Psoas muscle (tissue), 8 donors: ENCODE measurements around the gene GIMAP5. TPM values are rescaled to one million over a fixed set of nuclear protein-coding genes. Genes with fewer than 3 reads are reported as not detected.

ENCODE experiments used
- ATAC-seq, 4 donors: fragments of 200-7000 bp; cut with Tn5 transposase; one replicate each; pipeline ENCODE4 v1.9.1; 2020; ENCODE audit warnings: moderate library complexity in 3 of 4, mild to moderate bottlenecking in 2 of 4
- DNase-seq, 2 donors: peaks; one replicate each; pipeline ENCODE4 v3.0.0-alpha.2; 2020
- H3K27ac ChIP-seq: fragments of 200-600 bp; one replicate; pipeline ENCODE4 v1.8.0; 2022
- H3K27me3 ChIP-seq, 3 donors: fragments of 200-600 bp in 1 of 3; one replicate each; pipeline versions ENCODE4 v1.6.1 to v1.8.0; 2013 to 2022; ENCODE audit warnings: low read length in 2 of 3, mild to moderate bottlenecking in 2 of 3, moderate library complexity in 1 of 3; ENCODE audit not compliant: insufficient read depth in 3 of 3
- H3K36me3 ChIP-seq, 2 donors: fragments of 200-600 bp in 1 of 2; one replicate each; pipeline versions ENCODE4 v1.6.1 to v1.8.0; 2013 to 2022; ENCODE audit warnings: low read depth in 1 of 2, mild to moderate bottlenecking in 1 of 2, moderate library complexity in 1 of 2; ENCODE audit not compliant: insufficient read depth in 1 of 2
- H3K4me1 ChIP-seq: fragments of 200-600 bp; one replicate; pipeline ENCODE4 v1.8.0; 2022
- H3K4me3 ChIP-seq: fragments of 200-600 bp; one replicate; pipeline ENCODE4 v1.8.0; 2022; ENCODE audit warnings: mild to moderate bottlenecking
- H3K9me3 ChIP-seq: fragments of 200-600 bp; one replicate; pipeline ENCODE4 v1.8.0; 2022
- CTCF ChIP-seq: fragments of 200-600 bp; IDR thresholded peaks from one replicate; pipeline ENCODE4 v1.8.0; 2022; ENCODE audit warnings: antibody characterized with exemption
- WGBS, 3 donors: extraction: QIAGEN DNeasy Blood & Tissue Kit; methylation state at CpG; one replicate each; pipeline versions ENCODE4 v1.1.6 to v1.1.7; 2013; 5-methylcytosine and 5-hydroxymethylcytosine counted together
- intact Hi-C, 2 donors: fragments of 100-400 bp; cut with DNase I; formaldehyde crosslinking; loops; one replicate each; pipeline versions ENCODE4 v1.11.0 to v1.14.2; 2022
- long read RNA-seq, 2 donors: library from polyadenylated mRNA; unstranded; transcript quantifications; one replicate each; pipeline ENCODE4 v2.0.0, GENCODE V29; 2021
- polyA plus RNA-seq, 3 donors: library from polyadenylated mRNA; stranded (reverse); fragments of 200-250 nt; gene quantifications; one replicate each; pipeline ENCODE4 v1.2.3, GENCODE V29; 2013
- total RNA-seq, 4 donors: library from RNA; stranded (reverse); fragmentation: NEBNext Ultra II Directional in 2 of 4; extraction: Animal tissue kit (Norgen Biotek cat#: 25700) in 2 of 4; gene quantifications; one replicate each; pipeline versions ENCODE4 v1.2.1 to v1.2.4, GENCODE V29; 2021 to 2023
- donor health status: healthy with polysubstance abuse.
- donor health status: DM: no; HTN: no; CAD: no; lungs with moderate emphysema.
- donor health status: Bipolar disorder and iron deficiency.
- donor health status: healthy.
- donor health status: DM: yes; HTN: yes; CAD: no.
- donor health status: DM: no; HTN: no; CAD: no.
- donor health status: DM: no; HTN: no; CAD: no.
- donor health status: DM: yes; HTN: yes; CAD: no.

The GIMAP5 gene
- 1 to 10 TPM; 4.1 to 8.4 (median 7.7) TPM for total RNA-seq
- polyA plus RNA-seq: 10 to 100 TPM in 2 of 3 donors, 1 to 10 TPM in 1; 8.8 to 12.4 (median 11.8) TPM
- long read RNA-seq, donor 1, partial matches to known transcripts: 0 of 4 reads
- long read RNA-seq, donor 1, other reads (novel, unspliced or antisense): 0 of 4 reads
- long read RNA-seq, donor 2, full-length matches to known transcripts: 15 of 17 reads
- long read RNA-seq, donor 2, partial matches to known transcripts: 0 of 17 reads
- long read RNA-seq, donor 2, other reads (novel, unspliced or antisense): 2 of 17 reads

GRCh38 chr7:150737265-150738055 is at the start of gene GIMAP5:
GIMAP5 (plus strand) TSS chr7:150737418; CDS start chr7:150740885, 3,467 bp downstream.
- Histone ChIP-seq H3K9me3 (no peaks in the 10 kb centered on the region), H3K36me3 (peaks cover 0 to 4% of the 10 kb centered on the region in 2 donors), H3K27ac (peak within 1 kb of the TSS; percentile 70), H3K27me3 (no peaks in the 10 kb centered on the region), H3K4me1 (no peaks in the 10 kb centered on the region), H3K4me3 (peak within 1 kb of the TSS; percentile 63)
- DNase-seq: peak in 1 of 2 donors; percentile 53
- ATAC-seq: peak in 2 of 4 donors; percentile 49 to 51
- WGBS, 3 donors: 24 to 31% (median 29%) methylated on average over 14 of the region's 14 CpGs
- intact Hi-C loops: loop anchor here in 1 of 2 donors (5.0 kb wide), 2 partner anchors 105 to 285 kb away; partner anchors contain the start of genes GIMAP6 and GIMAP8
- TF ChIP-seq CTCF: no peak

GRCh38 chr7:150688630-150689029 is 48.6 kb upstream of the GIMAP5 start:
- intact Hi-C loops: no loop called here

GRCh38 chr7:150695654-150696053 is 41.6 kb upstream of the GIMAP5 start:
- DNase-seq (no peak), ATAC-seq (no peak)
- intact Hi-C loops: no loop called here
- no peaks in the 10 kb centered on the region for H3K27me3 ChIP-seq
- 29 to 37% (median 30%) methylated on average over 2 of the region's 2 CpGs for WGBS, 3 donors
- H3K27ac ChIP-seq: no peak overlapping the region
- TF ChIP-seq CTCF: no peak
- no peaks in the 10 kb centered on the region for H3K36me3 ChIP-seq
- H3K9me3 ChIP-seq: peaks cover 28% of the 10 kb centered on the region
- H3K4me1 ChIP-seq: no peaks in the 10 kb centered on the region
- no peak overlapping the region for H3K4me3 ChIP-seq

More at GRCh38 chr7:150688630-150689029, 48.6 kb upstream of the GIMAP5 start:
- Histone ChIP-seq H3K27ac (no peak overlapping the region), H3K27me3 (no peaks in the 10 kb centered on the region), H3K4me1 (no peaks in the 10 kb centered on the region), H3K36me3 (no peaks in the 10 kb centered on the region), H3K4me3 (no peak overlapping the region), H3K9me3 (no peaks in the 10 kb centered on the region)
- WGBS, 3 donors: 81 to 94% (median 88%) methylated on average over 6 of the region's 6 CpGs
- TF ChIP-seq CTCF: no peak
- ATAC-seq (no peak), DNase-seq (no peak)

- peaks cover 0 to 2% (median 0%) of the 10 kb centered on the region in 3 donors for H3K27me3 ChIP-seq
- ATAC-seq (no peak), DNase-seq (no peak)
- intact Hi-C loops: no loop called here
- no peaks in the 10 kb centered on the region for H3K36me3 ChIP-seq
- no peaks in the 10 kb centered on the region for H3K4me1 ChIP-seq
- TF ChIP-seq CTCF: no peak
- H3K9me3 ChIP-seq: peaks cover 31% of the 10 kb centered on the region
- H3K4me3 ChIP-seq: no peak overlapping the region
- no peak overlapping the region for H3K27ac ChIP-seq
- WGBS, 3 donors: 86 to 94% (median 88%) methylated on average over 1 of the region's 1 CpG
Observed at GRCh38 chr7:150703209-150703608, 34.0 kb upstream of the GIMAP5 start.
